Ectodermal cell (in vitro differentiated cells): Measurements from ENCODE around the gene TSPY1. TPM values are rescaled to one million over a fixed set of nuclear protein-coding genes. Genes with fewer than 3 reads are reported as not detected.
"Not testable (repeated sequence)": the region's sequence is repeated elsewhere in the genome, so short reads cannot be mapped to it uniquely, and the experiment has no call there.

Experiments used
- H3K27ac ChIP-seq: 2 replicates; pipeline ENCODE4 v1.7.0; 2013; ENCODE audit warnings: mild to moderate bottlenecking, low read depth, low read length; ENCODE audit not compliant: insufficient read depth, poor library complexity, severe bottlenecking
- H3K27me3 ChIP-seq: 2 replicates; pipeline ENCODE4 v1.7.0; 2013; ENCODE audit warnings: mild to moderate bottlenecking, low read length; ENCODE audit not compliant: insufficient read depth, control insufficient read depth, poor library complexity, severe bottlenecking
- H3K36me3 ChIP-seq: one replicate; pipeline ENCODE4 v1.7.0; 2013; ENCODE audit warnings: low read length; ENCODE audit not compliant: control insufficient read depth, insufficient read depth
- H3K4me1 ChIP-seq: one replicate; pipeline ENCODE4 v1.7.0; 2013; ENCODE audit warnings: low read length; ENCODE audit not compliant: control insufficient read depth, insufficient read depth
- H3K4me3 ChIP-seq: 2 replicates; pipeline ENCODE4 v1.7.0; 2013; ENCODE audit warnings: low read depth, low read length, control low read depth; ENCODE audit not compliant: insufficient read depth
- H3K9me3 ChIP-seq: 2 replicates; pipeline ENCODE4 v1.7.0; 2013; ENCODE audit warnings: mild to moderate bottlenecking, low read length, moderate library complexity; ENCODE audit not compliant: control insufficient read depth
- WGBS, 2 experiments: methylation state at CpG; one replicate each; pipeline ENCODE4 v1.1.7; 2013; ENCODE audit warnings: missing lambda C conversion rate in 2 of 2; 5-methylcytosine and 5-hydroxymethylcytosine counted together
- polyA plus RNA-seq, 4 experiments: library from polyadenylated mRNA; stranded (reverse); fragments of 50-300 nt; gene quantifications; one replicate each; pipeline ENCODE4 v1.2.3, GENCODE V29; 2013

Gene TSPY1
- polyA plus RNA-seq (2013, experiment 1 of 4), result not detected
- polyA plus RNA-seq (2013, experiment 2 of 4), result not detected
- not detected for polyA plus RNA-seq (2013, experiment 3 of 4)
- not detected for polyA plus RNA-seq (2013, experiment 4 of 4)

- not testable (repeated sequence) for H3K9me3 ChIP-seq, H3K4me3 ChIP-seq, H3K27me3 ChIP-seq, H3K27ac ChIP-seq, H3K4me1 ChIP-seq, H3K36me3 ChIP-seq
- WGBS, 2 experiments, result no CpG with 5 or more reads among the region's 25 CpGs
Observed at GRCh38 chrY:9466655-9467054, at the start of gene TSPY1. Gene TSPY1 (plus strand): TSS chrY:9466955. CDS start chrY:9467001, 46 bp downstream.

DNA sequence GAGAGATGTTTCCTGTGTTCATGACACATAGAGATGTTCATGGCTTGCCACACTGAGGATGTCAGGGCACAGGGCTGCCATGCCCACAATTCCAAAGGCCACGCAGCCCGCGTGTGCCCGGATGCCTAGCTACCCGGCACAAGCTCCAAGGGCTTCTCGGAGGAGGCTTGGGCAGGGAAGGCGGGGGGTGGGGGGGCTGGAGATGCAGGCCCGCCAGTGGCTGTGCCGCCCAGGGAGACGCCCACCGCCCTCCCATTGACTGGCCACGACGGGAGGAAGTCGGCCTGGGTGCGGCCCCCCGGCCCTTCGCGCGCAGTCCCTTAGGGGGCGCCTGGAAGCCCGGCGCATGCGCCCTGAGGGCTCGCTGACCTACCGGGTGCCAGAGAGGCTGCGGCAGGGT is 20.2 kb downstream of the TSPY1 start, which contains the start of gene TSPY9:
TSPY9 (plus strand) TSS at position 301 of the 400 bp plus-strand sequence; CDS start at position 347, 46 bp downstream.
- H3K36me3 ChIP-seq, H3K9me3 ChIP-seq, H3K27ac ChIP-seq, H3K4me1 ChIP-seq, H3K27me3 ChIP-seq, H3K4me3 ChIP-seq: not testable (repeated sequence)
- WGBS, 2 experiments, result no CpG with 5 or more reads among the region's 26 CpGs

GRCh38 chrY:9504396-9504795 is 37.6 kb downstream of the TSPY1 start:
- WGBS, 2 experiments, result 66 to 80% methylated on average over 1 to 2 of the region's 6 CpGs

GRCh38 chrY:9516287-9516686 is 49.5 kb downstream of the TSPY1 start:
- not testable (repeated sequence) for H3K27me3 ChIP-seq, H3K4me3 ChIP-seq
- 77 to 94% methylated on average over 5 of the region's 12 CpGs for WGBS, 2 experiments

More at GRCh38 chrY:9504396-9504795, 37.6 kb downstream of the TSPY1 start:
- H3K27me3 ChIP-seq, H3K36me3 ChIP-seq, H3K4me1 ChIP-seq, H3K9me3 ChIP-seq, H3K4me3 ChIP-seq, H3K27ac ChIP-seq: not testable (repeated sequence)

More at GRCh38 chrY:9516287-9516686, 49.5 kb downstream of the TSPY1 start:
- H3K27ac ChIP-seq, H3K9me3 ChIP-seq, H3K4me1 ChIP-seq, H3K36me3 ChIP-seq: not testable (repeated sequence)
